Muscle of arm (tissue), 14 donors: ENCODE results near the gene PPIE. TPM values are rescaled to one million over a fixed set of nuclear protein-coding genes. Genes with fewer than 3 reads are reported as not detected.

Experiments used
- DNase-seq: peaks from one replicate; pipeline ENCODE4 v3.0.0-alpha.2; 2013
- long read RNA-seq, 11 donors: transcript quantifications; one replicate each; lab custom pipeline, GENCODE V29; 2026
- polyA plus RNA-seq, 12 donors: library from polyadenylated mRNA; unstranded; fragments of 120-200 nt; gene quantifications; one replicate each; pipeline ENCODE4 v1.2.1, GENCODE V29; 2013; ENCODE audit not compliant: insufficient read length in 12 of 12

Gene PPIE
- polyA plus RNA-seq: 10 to 100 TPM in 11 of 12 donors, not detected in 1; 23.2 to 47.3 (median 40.8) TPM
- long read RNA-seq, donor 1, transcript PPIE-202 (10 exons, 1,079 nt): minor isoform, 5 of 18 reads
- long read RNA-seq, donor 1, transcript PPIE-201 (10 exons, 1,277 nt): major isoform, 13 of 18 reads
- long read RNA-seq, donor 1, partial matches to known transcripts: 0 of 18 reads
- long read RNA-seq, donor 1, other reads (novel, unspliced or antisense): 0 of 18 reads
- long read RNA-seq, donor 2, transcript PPIE-201 (10 exons, 1,277 nt): major isoform, 8 of 9 reads
- long read RNA-seq, donor 2, partial matches to known transcripts: 0 of 9 reads
- long read RNA-seq, donor 2, other reads (novel, unspliced or antisense): 0 of 9 reads
- long read RNA-seq, donor 3, partial matches to known transcripts: 0 of 4 reads
- long read RNA-seq, donor 3, other reads (novel, unspliced or antisense): 0 of 4 reads
- long read RNA-seq, donor 4, transcript PPIE-201 (10 exons, 1,277 nt): major isoform, 5 of 5 reads
- long read RNA-seq, donor 4, partial matches to known transcripts: 0 of 5 reads
- long read RNA-seq, donor 4, other reads (novel, unspliced or antisense): 0 of 5 reads
- long read RNA-seq, donor 5, transcript PPIE-201 (10 exons, 1,277 nt): major isoform, 24 of 28 reads
- long read RNA-seq, donor 5, partial matches to known transcripts: 0 of 28 reads
- long read RNA-seq, donor 5, other reads (novel, unspliced or antisense): 0 of 28 reads
- long read RNA-seq, donor 6, transcript PPIE-201 (10 exons, 1,277 nt): major isoform, 7 of 147 reads
- long read RNA-seq, donor 6, partial matches to known transcripts: 126 of 147 reads
- long read RNA-seq, donor 6, other reads (novel, unspliced or antisense): 13 of 147 reads
- long read RNA-seq, donor 7, transcript PPIE-201 (10 exons, 1,277 nt): major isoform, 6 of 7 reads
- long read RNA-seq, donor 7, partial matches to known transcripts: 0 of 7 reads
- long read RNA-seq, donor 7, other reads (novel, unspliced or antisense): 0 of 7 reads
- long read RNA-seq, donor 8, transcript PPIE-201 (10 exons, 1,277 nt): major isoform, 15 of 17 reads
- long read RNA-seq, donor 8, partial matches to known transcripts: 0 of 17 reads
- long read RNA-seq, donor 8, other reads (novel, unspliced or antisense): 0 of 17 reads
- long read RNA-seq, donor 9, partial matches to known transcripts: 0 of 5 reads
- long read RNA-seq, donor 9, other reads (novel, unspliced or antisense): 0 of 5 reads
- long read RNA-seq, donor 10, transcript PPIE-201 (10 exons, 1,277 nt): major isoform, 10 of 13 reads
- long read RNA-seq, donor 10, partial matches to known transcripts: 0 of 13 reads
- long read RNA-seq, donor 10, other reads (novel, unspliced or antisense): 0 of 13 reads
- long read RNA-seq, donor 11, transcript PPIE-201 (10 exons, 1,277 nt): major isoform, 16 of 23 reads
- long read RNA-seq, donor 11, partial matches to known transcripts: 5 of 23 reads
- long read RNA-seq, donor 11, other reads (novel, unspliced or antisense): 0 of 23 reads

DNA sequence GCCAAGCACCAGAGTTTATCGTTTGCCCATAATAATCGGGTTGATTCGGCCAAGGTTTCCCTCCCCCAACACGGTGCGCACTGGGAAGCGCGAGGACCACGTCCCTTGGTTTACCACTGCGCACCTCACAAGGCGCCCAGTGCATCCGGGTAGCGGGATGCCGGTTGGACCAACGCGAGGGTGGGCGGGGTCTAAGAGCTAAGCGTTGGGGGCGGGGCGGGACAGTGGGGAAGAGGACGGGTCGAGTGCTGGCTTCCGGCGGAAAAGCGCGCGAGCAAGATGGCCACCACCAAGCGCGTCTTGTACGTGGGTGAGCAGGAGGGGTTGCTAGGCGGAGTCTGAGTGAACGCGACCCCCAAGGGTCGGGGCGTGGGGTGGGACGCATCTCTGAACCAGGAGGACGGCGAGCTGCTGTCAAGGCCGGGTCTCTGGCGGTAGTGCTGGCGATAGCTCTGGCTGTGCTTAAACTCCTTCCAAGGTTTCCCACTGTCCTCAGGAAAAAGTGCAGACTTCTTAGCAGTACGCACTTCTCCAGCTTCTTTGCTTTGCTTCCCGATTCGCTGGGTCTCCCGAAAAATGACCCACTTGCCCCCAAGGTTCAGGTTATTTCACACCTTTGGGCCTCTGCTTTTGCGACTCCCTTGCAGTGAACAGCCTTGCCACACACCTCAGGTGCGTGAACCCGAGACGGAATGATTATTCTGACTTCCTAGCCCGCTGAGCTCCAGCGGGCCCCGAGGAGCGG is at the start of gene PPIE:
PPIE (plus strand) TSS at position 261 of the 745 bp plus-strand sequence; CDS start at position 280, 19 bp downstream.
- peak; percentile 89 for DNase-seq

DNA sequence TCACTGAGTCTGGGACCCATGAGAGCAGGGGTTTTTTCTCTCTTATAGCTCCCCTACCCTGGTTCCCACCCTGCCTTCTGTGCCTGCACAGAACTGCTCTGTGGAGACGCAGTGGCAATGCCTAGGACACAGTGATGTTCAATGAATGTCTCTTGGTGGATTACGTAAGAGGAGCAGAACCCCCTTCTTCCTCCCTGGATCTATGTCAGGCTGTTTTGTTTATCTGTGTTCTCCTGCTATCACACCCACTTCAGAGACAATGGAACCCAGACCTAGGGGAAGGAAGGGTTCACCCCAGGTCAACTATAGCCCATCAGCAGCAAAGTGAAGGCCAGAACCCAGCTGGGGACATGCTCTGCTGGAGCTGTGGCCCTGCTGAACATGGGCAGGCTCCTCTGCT is 49.5 kb upstream of the PPIE start:
- no peak for DNase-seq

- no peak for DNase-seq
Observed at GRCh38 chr1:39689635-39690034, 49.0 kb upstream of the PPIE start.

- DNase-seq: no peak
Observed at GRCh38 chr1:39690225-39690624, 48.5 kb upstream of the PPIE start.

DNA sequence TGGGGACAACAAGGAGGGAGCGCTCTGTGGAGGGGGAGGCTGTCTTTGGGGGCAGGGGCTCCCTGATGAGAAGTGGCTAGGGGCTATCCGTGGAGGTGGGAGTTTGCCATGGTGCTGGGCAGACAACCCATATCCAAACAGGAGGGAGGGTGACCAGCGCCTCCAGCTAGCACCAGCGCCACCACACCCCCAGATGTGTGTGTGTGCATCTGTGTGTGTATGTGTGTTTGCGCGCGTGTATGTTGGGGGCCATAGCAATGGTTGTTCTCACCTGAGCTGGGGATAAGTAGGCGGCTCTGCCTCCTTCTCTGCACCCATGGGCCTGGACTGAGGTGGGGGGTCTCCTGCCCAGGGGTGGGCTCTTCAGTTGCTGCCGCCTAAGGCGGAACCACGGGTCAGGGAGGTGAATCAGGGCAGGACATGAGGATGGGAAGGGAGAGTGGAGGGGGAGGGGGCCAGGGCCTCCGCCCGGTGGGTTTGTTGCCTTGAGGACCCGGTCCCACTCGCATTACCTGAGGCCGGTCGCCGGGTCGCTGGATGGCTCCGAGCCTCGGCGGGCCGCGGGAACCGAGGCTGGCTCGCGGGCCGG is 47.8 kb upstream of the PPIE start:
- DNase-seq: no peak

- peak; percentile 76 for DNase-seq
Observed at GRCh38 chr1:39691383-39692151, 47.1 kb upstream of the PPIE start, which contains the start of gene HPCAL4. Gene HPCAL4, minus strand, starts transcription at chr1:39691433. Its CDS starts 6,830 bp downstream, at chr1:39684603.

- DNase-seq: no peak
Observed at GRCh38 chr1:39692152-39693074, 46.3 kb upstream of the PPIE start.

GRCh38 chr1:39694026-39694425 is 44.7 kb upstream of the PPIE start:
- DNase-seq: no peak

DNA sequence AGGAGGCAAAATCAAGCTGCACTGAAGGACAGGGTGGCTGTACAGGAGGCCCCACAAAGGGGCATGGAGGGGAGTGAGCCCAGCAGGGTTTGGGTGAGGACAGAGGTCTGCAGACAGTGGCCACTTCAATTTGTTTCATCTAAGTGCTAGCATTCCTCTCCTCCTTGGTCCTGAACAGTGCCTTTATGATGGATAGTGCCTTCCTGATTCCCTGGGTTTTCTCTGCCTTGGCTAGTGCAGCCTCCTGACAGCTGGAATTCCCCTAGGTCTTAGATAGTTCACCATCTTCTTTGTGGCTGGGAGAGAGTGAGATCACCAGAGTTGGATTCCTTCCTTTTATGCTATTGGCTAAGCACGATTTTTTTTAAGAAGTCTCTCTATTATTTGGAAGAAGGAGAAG is 43.7 kb upstream of the PPIE start:
- DNase-seq: no peak

GRCh38 chr1:39696448-39696847 is 42.2 kb upstream of the PPIE start:
- no peak for DNase-seq

DNA sequence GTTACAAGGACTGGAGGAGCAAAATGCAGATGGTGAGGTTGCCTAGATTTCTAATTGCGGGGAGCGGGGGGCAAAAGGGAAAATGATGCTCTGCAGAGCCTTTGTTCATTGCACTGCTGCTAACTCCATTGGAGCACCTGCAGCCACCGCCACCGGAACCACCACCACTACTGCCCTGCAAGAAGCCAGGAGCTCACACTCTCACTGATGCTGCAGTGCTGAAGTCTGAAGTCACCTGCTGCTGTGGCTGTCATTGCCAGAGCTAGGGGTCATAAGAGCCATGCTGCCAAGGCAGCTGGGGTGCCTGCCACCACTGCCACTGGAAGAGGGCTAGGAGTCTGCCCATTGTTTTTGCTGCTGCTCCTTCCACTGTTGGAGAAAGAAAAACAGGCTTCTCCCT is 40.1 kb upstream of the PPIE start:
- no peak for DNase-seq

GRCh38 chr1:39699419-39699818 is 39.3 kb upstream of the PPIE start:
- no peak for DNase-seq

DNA sequence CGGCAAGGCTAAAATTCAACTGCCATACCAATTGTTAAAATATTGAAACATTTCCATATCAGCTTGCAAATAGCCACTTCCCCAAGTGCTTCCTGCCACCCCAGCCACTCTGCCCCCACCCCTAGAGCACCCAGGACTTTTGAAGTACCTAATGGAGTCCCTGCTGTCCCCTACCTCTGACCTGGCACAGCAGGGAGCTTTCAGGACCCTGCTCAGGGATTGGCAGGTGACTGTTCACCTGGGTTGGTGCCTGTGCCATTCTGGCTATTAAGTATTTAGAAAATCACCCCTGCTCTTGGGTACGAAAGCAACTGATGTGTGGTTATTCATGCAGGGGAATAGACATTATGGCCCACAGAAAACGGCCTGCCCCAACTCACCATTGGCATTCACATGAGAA is 38.3 kb upstream of the PPIE start:
- no peak for DNase-seq

DNA sequence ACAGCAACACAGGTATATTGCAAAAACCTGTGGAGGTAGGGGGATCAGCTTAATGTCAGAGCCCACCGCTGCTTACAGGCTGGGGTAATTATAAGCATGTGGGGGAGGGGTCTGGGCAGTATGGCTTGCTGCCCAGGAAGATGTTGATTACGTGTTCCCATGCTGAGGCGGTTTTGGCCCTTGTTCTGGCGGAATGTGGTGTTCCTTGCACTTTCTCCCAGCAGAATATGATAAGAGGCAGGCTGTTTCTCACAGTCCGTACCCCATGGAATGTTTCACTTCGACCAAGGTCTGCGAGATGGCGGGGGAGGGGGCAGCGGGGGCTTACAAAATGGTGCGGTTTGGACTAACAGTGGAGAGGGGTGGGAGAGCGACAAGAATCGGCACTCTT is 37.6 kb upstream of the PPIE start:
- no peak for DNase-seq

DNA sequence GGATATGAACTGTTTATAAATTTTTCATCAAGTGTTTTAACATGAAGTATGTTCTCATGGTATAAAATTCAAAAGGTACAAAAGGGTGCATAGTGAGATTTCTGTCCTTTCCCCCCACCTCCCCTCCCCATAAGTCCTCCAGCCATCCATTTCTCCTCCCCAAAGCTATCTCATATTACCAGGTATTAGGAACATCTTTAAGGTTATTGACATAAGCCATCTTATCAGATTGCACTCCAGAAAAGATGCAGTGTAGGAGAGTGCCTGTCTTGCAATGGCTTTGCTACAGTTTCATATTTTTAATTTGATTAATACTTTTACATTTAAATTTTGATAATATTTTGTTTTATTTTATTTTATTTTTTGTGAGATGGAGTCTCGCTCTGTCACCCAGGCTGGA is 33.9 kb upstream of the PPIE start:
- DNase-seq: no peak

DNA sequence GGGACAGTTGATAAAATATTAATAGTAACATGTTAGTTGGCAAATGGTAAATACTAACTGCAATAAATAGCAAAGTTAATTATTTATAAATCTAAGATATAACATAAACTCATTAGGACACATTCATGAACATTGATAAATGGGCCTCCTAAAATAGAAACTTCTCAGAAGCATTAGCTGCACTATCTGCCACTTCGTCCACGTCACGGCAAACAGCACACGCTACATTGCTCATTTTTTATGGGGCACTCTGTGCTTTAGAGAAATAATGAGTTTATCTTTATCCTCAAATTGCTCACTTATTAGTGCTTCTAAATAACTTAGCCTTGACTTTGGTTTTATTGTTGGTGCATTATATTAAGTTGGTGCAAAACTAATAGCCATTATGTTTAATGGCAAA is 31.2 kb upstream of the PPIE start:
- DNase-seq: no peak

GRCh38 chr1:39711104-39711965 is 27.3 kb upstream of the PPIE start:
- no peak for DNase-seq
